HepG2 (cell line): ENCODE data around the gene ADARB2. TPM values are rescaled to one million over a fixed set of nuclear protein-coding genes. Genes with fewer than 3 reads are reported as not detected.

Experiments
- ATAC-seq: fragments of 200-7000 bp; cut with Tn5 transposase; 3 replicates; pipeline ENCODE4 v1.9.1; 2020; ENCODE audit warnings: mild to moderate bottlenecking, moderate library complexity
- BruUV-seq: library from RNA; stranded (reverse); fragments of 400-500 nt; replicated peaks from 2 replicates; lab custom pipeline; 2021; lab: Mats Ljungman, UMichigan
- CTCF ChIA-PET: fragments of 300-600 bp; formaldehyde crosslinking; extraction: SDS; loops from one replicate; lab custom pipeline; 2021; ENCODE audit warnings: low total read pairs, inconsistent platforms, low intra/inter-chr PET ratio; lab: Yijun Ruan, JAX
- POLR2A ChIA-PET: fragments of 350-600 bp; sonication (Branson Sonifier 250); formaldehyde crosslinking; loops from one replicate; lab custom pipeline; 2020; ENCODE audit warnings: antibody characterized with exemption, inconsistent platforms; lab: Yijun Ruan, JAX
- DNase-seq: peaks from one replicate; pipeline ENCODE4 v3.0.0-alpha.2; 2015; ENCODE audit warnings: low spot score
- FAIRE-seq: peaks from 3 replicates; lab custom pipeline; 2011; peaks lifted over from hg19 to GRCh38; lab: Jason Lieb, UNC
- H2AFZ ChIP-seq: one replicate; pipeline ENCODE4 v1.6.1; 2011; ENCODE audit warnings: low read length, inconsistent platforms
- H3K27ac ChIP-seq: fragments of 300-600 bp; 3 replicates; pipeline ENCODE4 v1.8.0; 2011; ENCODE audit warnings: mixed run types, mild to moderate bottlenecking, mixed read lengths, low read length, inconsistent platforms; ENCODE audit not compliant: insufficient read depth; ENCODE audit errors: extremely low read length
- H3K27me3 ChIP-seq, 2 experiments: fragments of 200-600 bp in 1 of 2; 2 replicates in 1 of 2; 3 replicates in 1 of 2; pipeline versions ENCODE4 v1.6.0 to v1.8.0; 2011; ENCODE audit warnings: low read length in 2 of 2, mild to moderate bottlenecking in 2 of 2, moderate library complexity in 2 of 2, inconsistent platforms in 1 of 2; ENCODE audit not compliant: insufficient read depth in 2 of 2, control insufficient read depth in 1 of 2
- H3K36me3 ChIP-seq, 2 experiments: fragments of 200-600 bp in 1 of 2; replicated peaks in 1 of 2; 2 replicates in 1 of 2; 3 replicates in 1 of 2; pipeline versions ENCODE4 v1.5.1 to v1.8.0; 2011; ENCODE audit warnings: low read length in 2 of 2, inconsistent platforms in 1 of 2; ENCODE audit not compliant: insufficient read depth in 2 of 2, control insufficient read depth in 1 of 2
- H3K4me1 ChIP-seq: 2 replicates; pipeline ENCODE4 v1.5.1; 2012; ENCODE audit warnings: low read length, inconsistent platforms; ENCODE audit not compliant: insufficient read depth
- H3K4me2 ChIP-seq: 2 replicates; pipeline ENCODE4 v1.6.0; 2011; ENCODE audit warnings: low read depth, low read length, inconsistent platforms
- H3K4me3 ChIP-seq, 3 experiments: fragments of 200-600 bp in 1 of 3; sonication (generic), shearing (Covaris generic) in 1 of 3; replicated peaks in 1 of 3; 2 replicates each; pipeline ENCODE4 v1.5.1; 2011 to 2016; ENCODE audit warnings: low read length in 3 of 3, inconsistent platforms in 2 of 3, low read depth in 2 of 3, mild to moderate bottlenecking in 2 of 3, control low read depth in 1 of 3, mixed read lengths in 1 of 3; ENCODE audit not compliant: insufficient read depth in 1 of 3
- H3K79me2 ChIP-seq: one replicate; pipeline ENCODE4 v1.6.1; 2011; ENCODE audit warnings: low read length, inconsistent platforms; ENCODE audit not compliant: insufficient read depth
- H3K9ac ChIP-seq: 2 replicates; pipeline ENCODE4 v1.6.0; 2011; ENCODE audit warnings: mild to moderate bottlenecking, low read depth, low read length, inconsistent platforms; ENCODE audit not compliant: insufficient read depth
- H3K9me3 ChIP-seq: 2 replicates; pipeline ENCODE4 v1.5.1; 2012; ENCODE audit warnings: mild to moderate bottlenecking, low read length
- H4K20me1 ChIP-seq: 2 replicates; pipeline ENCODE4 v1.6.0; 2011; ENCODE audit warnings: inconsistent platforms, mild to moderate bottlenecking, low read length, moderate library complexity; ENCODE audit not compliant: insufficient read depth
- DMAP1 ChIP-seq: IDR thresholded peaks from 2 replicates; pipeline ENCODE4 v1.6.1; 2016
- EZH2 ChIP-seq: conservative IDR thresholded peaks from 2 replicates; pipeline ENCODE4 v1.6.1; 2012; ENCODE audit warnings: mild to moderate bottlenecking, low read depth, low read length, moderate library complexity
- FOXA1 ChIP-seq, 2 experiments: fragments of 450-650 bp in 1 of 2; sonication (generic) in 1 of 2; formaldehyde crosslinking in 1 of 2; IDR thresholded peaks; 2 replicates each; pipeline versions ENCODE4 v1.4.0 to v1.6.1; 2016 to 2020; ENCODE audit warnings: missing genetic modification reagents in 1 of 2
- HES4 ChIP-seq: sonication (generic); formaldehyde crosslinking; IDR thresholded peaks from 2 replicates; pipeline ENCODE4 v1.9.0; 2021; ENCODE audit warnings: mild to moderate bottlenecking, missing genetic modification reagents, borderline replicate concordance
- HOXA3 ChIP-seq: sonication (generic); formaldehyde crosslinking; IDR thresholded peaks from 2 replicates; pipeline ENCODE4 v1.5.0; 2020; ENCODE audit warnings: missing genetic modification reagents
- NPAS2 ChIP-seq: sonication (generic); formaldehyde crosslinking; IDR thresholded peaks from 2 replicates; pipeline ENCODE4 v1.8.0; 2022; ENCODE audit warnings: mild to moderate bottlenecking, missing genetic modification reagents, borderline replicate concordance
- PHB2 ChIP-seq: fragments of 450-650 bp; IDR thresholded peaks from 2 replicates; pipeline ENCODE4 v1.6.1; 2018; ENCODE audit not compliant: partially characterized antibody
- RBFOX2 ChIP-seq: fragments of 200-400 bp; formaldehyde crosslinking; IDR thresholded peaks from 2 replicates; pipeline ENCODE4 v1.6.1; 2017; ENCODE audit warnings: low read depth, mild to moderate bottlenecking, low read length
- WIZ ChIP-seq: sonication (generic); formaldehyde crosslinking; IDR thresholded peaks from 2 replicates; pipeline ENCODE4 v1.5.1; 2020; ENCODE audit warnings: mild to moderate bottlenecking, missing genetic modification reagents
- ZNF180 ChIP-seq: sonication (generic); formaldehyde crosslinking; IDR thresholded peaks from 2 replicates; pipeline ENCODE4 v1.4.0; 2020; ENCODE audit warnings: low read depth, missing genetic modification reagents, borderline replicate concordance
- ZNF225 ChIP-seq: sonication (generic); formaldehyde crosslinking; IDR thresholded peaks from 2 replicates; pipeline ENCODE4 v1.4.0; 2020; ENCODE audit warnings: mild to moderate bottlenecking, missing genetic modification reagents
- ZNF552 ChIP-seq: sonication (generic); formaldehyde crosslinking; IDR thresholded peaks from 2 replicates; pipeline ENCODE4 v1.9.0; 2022; ENCODE audit warnings: missing genetic modification reagents, mild to moderate bottlenecking, borderline replicate concordance
- ZNF678 ChIP-seq: sonication (generic); formaldehyde crosslinking; IDR thresholded peaks from 2 replicates; pipeline ENCODE4 v1.4.0; 2020; ENCODE audit warnings: mild to moderate bottlenecking, missing genetic modification reagents
- WGBS: methylation state at CpG from one replicate; pipeline ENCODE4 v1.1.6; 2017; ENCODE audit warnings: low lambda C conversion rate; 5-methylcytosine and 5-hydroxymethylcytosine counted together
- in situ Hi-C: cut with HindIII; loops from 2 replicates; pipeline ENCODE4 v1.10.0; 2017; ENCODE audit warnings: low pct_unique_long_range_greater_than_20kb; ENCODE audit not compliant: extremely low pct_ligation_motif_present
- intact Hi-C: fragments of 100-400 bp; cut with micrococcal nuclease; formaldehyde crosslinking; loops from one replicate; pipeline ENCODE4 v1.10.0; 2022; ENCODE audit not compliant: unreplicated experiment
- polyA plus RNA-seq, 8 experiments: library from polyadenylated mRNA; depleted of rRNA in 3 of 8; stranded (reverse) in 7 of 8; unstranded in 1 of 8; fragments of >200 nt; fragmentation: Illumina TruSeq in 4 of 8; extraction: Trizol in 4 of 8; gene quantifications; 2 replicates each; pipeline versions ENCODE4 v1.2.1 to v1.2.3, GENCODE V29; 2011 to 2016; ENCODE audit warnings: low read depth in 4 of 8, missing spikeins in 1 of 8, mixed read lengths in 1 of 8; ENCODE audit not compliant: insufficient read depth in 1 of 8
- total RNA-seq, 5 experiments: library from RNA; depleted of rRNA; stranded (reverse); fragments of >200 nt; fragmentation: Illumina TruSeq; extraction: Trizol; gene quantifications; 2 replicates each; pipeline ENCODE4 v1.2.3, GENCODE V29; 2016; ENCODE audit warnings: low read depth in 1 of 5
- TF ChIP-seq, protein P1 (sequence below): sonication (generic); formaldehyde crosslinking; IDR thresholded peaks from 2 replicates; pipeline ENCODE4 v1.5.0; 2020; ENCODE audit warnings: missing genetic modification reagents, mild to moderate bottlenecking, borderline replicate concordance
- TF ChIP-seq, protein P2 (sequence below): IDR thresholded peaks from 2 replicates; pipeline ENCODE4 v1.6.1; 2016; ENCODE audit warnings: mild to moderate bottlenecking
- TF ChIP-seq, protein P3 (sequence below): sonication (generic); formaldehyde crosslinking; conservative IDR thresholded peaks from 2 replicates; pipeline ENCODE4 v1.8.0; 2022; ENCODE audit warnings: mild to moderate bottlenecking, moderate library complexity, missing genetic modification reagents
- TF ChIP-seq, protein P4 (sequence below): sonication (generic); formaldehyde crosslinking; IDR thresholded peaks from 2 replicates; pipeline ENCODE4 v1.5.0; 2020; ENCODE audit warnings: missing genetic modification reagents, mild to moderate bottlenecking, borderline replicate concordance
- TF ChIP-seq, protein P5 (sequence below): sonication (generic); formaldehyde crosslinking; IDR thresholded peaks from 2 replicates; pipeline ENCODE4 v1.9.0; 2022; ENCODE audit warnings: low read depth, missing genetic modification reagents

Gene ADARB2
- total and polyA plus RNA-seq, 2 of the 13 experiments (the other 11 are each of a cell fraction or from before 2014, with no cell fraction given): not detected

GRCh38 chr10:1654811-1655356, 82.4 kb downstream of the ADARB2 start:
- FAIRE-seq (no peak), ATAC-seq (no peak), DNase-seq (no peak)
- no peak overlapping the region for H3K9ac ChIP-seq
- 0% methylated on average over 1 of the region's 9 CpGs for WGBS
- no peaks in the 10 kb centered on the region for H3K4me1 ChIP-seq
- no peaks in the 10 kb centered on the region for H4K20me1 ChIP-seq
- intact Hi-C loops: no loop called here
- ChIA-PET CTCF (no interaction called here), POLR2A (no interaction called here)
- H3K36me3 ChIP-seq: no peaks in the 10 kb centered on the region
- no TSS peak for BruUV-seq
- H3K9me3 ChIP-seq: no peaks in the 10 kb centered on the region
- H3K4me3 ChIP-seq: no peak overlapping the region
- no peak overlapping the region for H2AFZ ChIP-seq
- no peaks in the 10 kb centered on the region for H3K79me2 ChIP-seq
- H3K27ac ChIP-seq: no peak overlapping the region
- H3K4me2 ChIP-seq: no peak overlapping the region
- in situ Hi-C loops: no loop called here
- peaks cover 5 to 29% of the 10 kb centered on the region in 2 experiments; a peak in 4 of 5 replicates for H3K27me3 ChIP-seq
- TF ChIP-seq ZNF678 (CRISPR knock-in tag) (no peak), HOXA3 (CRISPR knock-in tag) (no peak), EZH2 (no peak), DMAP1 (CRISPR knock-in tag) (no peak), NPAS2 (no peak), WIZ (CRISPR knock-in tag) (no peak), ZNF552 (CRISPR knock-in tag) (no peak), ZNF225 (CRISPR knock-in tag) (no peak), RBFOX2 (no peak), ZNF180 (CRISPR knock-in tag) (no peak), HES4 (CRISPR knock-in tag) (no peak), FOXA1 (IDR thresholded peaks at IDR 0.05) (no peak), FOXA1 (CRISPR knock-in tag; IDR thresholded peaks at IDR 0.05) (no peak), PHB2 (no peak)
- TF ChIP-seq, protein P1, sequence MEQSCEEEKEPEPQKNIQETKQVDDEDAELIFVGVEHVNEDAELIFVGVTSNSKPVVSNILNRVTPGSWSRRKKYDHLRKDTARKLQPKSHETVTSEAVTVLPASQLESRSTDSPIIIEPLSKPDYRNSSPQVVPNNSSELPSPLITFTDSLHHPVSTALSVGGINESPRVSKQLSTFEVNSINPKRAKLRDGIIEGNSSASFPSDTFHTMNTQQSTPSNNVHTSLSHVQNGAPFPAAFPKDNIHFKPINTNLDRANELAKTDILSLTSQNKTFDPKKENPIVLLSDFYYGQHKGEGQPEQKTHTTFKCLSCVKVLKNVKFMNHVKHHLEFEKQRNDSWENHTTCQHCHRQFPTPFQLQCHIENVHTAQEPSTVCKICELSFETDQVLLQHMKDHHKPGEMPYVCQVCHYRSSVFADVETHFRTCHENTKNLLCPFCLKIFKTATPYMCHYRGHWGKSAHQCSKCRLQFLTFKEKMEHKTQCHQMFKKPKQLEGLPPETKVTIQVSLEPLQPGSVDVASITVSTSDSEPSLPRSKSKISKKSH (CRISPR knock-in tag): no peak
- TF ChIP-seq, protein P2, sequence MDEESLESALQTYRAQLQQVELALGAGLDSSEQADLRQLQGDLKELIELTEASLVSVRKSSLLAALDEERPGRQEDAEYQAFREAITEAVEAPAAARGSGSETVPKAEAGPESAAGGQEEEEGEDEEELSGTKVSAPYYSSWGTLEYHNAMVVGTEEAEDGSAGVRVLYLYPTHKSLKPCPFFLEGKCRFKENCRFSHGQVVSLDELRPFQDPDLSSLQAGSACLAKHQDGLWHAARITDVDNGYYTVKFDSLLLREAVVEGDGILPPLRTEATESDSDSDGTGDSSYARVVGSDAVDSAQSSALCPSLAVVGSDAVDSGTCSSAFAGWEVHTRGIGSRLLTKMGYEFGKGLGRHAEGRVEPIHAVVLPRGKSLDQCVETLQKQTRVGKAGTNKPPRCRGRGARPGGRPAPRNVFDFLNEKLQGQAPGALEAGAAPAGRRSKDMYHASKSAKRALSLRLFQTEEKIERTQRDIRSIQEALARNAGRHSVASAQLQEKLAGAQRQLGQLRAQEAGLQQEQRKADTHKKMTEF: no peak
- TF ChIP-seq, protein P3, sequence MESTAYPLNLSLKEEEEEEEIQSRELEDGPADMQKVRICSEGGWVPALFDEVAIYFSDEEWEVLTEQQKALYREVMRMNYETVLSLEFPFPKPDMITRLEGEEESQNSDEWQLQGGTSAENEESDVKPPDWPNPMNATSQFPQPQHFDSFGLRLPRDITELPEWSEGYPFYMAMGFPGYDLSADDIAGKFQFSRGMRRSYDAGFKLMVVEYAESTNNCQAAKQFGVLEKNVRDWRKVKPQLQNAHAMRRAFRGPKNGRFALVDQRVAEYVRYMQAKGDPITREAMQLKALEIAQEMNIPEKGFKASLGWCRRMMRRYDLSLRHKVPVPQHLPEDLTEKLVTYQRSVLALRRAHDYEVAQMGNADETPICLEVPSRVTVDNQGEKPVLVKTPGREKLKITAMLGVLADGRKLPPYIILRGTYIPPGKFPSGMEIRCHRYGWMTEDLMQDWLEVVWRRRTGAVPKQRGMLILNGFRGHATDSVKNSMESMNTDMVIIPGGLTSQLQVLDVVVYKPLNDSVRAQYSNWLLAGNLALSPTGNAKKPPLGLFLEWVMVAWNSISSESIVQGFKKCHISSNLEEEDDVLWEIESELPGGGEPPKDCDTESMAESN (CRISPR knock-in tag): no peak
- TF ChIP-seq, protein P4, sequence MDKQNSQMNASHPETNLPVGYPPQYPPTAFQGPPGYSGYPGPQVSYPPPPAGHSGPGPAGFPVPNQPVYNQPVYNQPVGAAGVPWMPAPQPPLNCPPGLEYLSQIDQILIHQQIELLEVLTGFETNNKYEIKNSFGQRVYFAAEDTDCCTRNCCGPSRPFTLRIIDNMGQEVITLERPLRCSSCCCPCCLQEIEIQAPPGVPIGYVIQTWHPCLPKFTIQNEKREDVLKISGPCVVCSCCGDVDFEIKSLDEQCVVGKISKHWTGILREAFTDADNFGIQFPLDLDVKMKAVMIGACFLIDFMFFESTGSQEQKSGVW: no peak
- TF ChIP-seq, protein P5, sequence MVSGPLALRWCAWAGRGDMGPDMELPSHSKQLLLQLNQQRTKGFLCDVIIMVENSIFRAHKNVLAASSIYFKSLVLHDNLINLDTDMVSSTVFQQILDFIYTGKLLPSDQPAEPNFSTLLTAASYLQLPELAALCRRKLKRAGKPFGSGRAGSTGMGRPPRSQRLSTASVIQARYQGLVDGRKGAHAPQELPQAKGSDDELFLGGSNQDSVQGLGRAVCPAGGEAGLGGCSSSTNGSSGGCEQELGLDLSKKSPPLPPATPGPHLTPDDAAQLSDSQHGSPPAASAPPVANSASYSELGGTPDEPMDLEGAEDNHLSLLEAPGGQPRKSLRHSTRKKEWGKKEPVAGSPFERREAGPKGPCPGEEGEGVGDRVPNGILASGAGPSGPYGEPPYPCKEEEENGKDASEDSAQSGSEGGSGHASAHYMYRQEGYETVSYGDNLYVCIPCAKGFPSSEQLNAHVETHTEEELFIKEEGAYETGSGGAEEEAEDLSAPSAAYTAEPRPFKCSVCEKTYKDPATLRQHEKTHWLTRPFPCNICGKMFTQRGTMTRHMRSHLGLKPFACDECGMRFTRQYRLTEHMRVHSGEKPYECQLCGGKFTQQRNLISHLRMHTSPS (CRISPR knock-in tag): no peak
